NB4 (cell line): ENCODE data around the gene CD2AP.

ENCODE experiments used
- POLR2A ChIP-seq: IDR thresholded peaks from 2 replicates; pipeline ENCODE4 v1.6.1; 2011; ENCODE audit warnings: mild to moderate bottlenecking; ENCODE audit not compliant: insufficient read length; ENCODE audit errors: extremely low read depth
- TF ChIP-seq, protein P1 (sequence below): IDR thresholded peaks from one replicate; pipeline ENCODE4 v1.5.1; 2012; ENCODE audit warnings: low read depth, low read length

DNA sequence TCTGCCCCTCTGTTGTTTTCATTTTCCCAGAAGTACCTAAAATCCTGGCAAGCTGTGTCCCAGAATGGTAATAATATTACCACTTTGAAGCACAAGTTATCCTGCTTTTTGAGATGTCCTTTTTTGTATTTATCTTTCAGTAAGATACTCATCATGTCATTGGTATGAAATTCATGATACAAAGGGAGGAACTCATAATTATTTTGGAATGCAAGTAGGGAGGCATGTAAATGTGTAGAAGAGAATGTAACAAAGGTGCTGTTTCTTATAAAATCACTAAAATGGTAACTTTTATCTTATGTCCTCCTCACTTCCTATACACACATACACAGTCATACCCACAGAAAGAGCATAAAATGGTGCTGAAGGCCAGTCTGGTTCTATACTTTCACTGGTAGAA lies 109.9 kb downstream of the CD2AP start:
- TF ChIP-seq POLR2A: no peak
- TF ChIP-seq, protein P1, sequence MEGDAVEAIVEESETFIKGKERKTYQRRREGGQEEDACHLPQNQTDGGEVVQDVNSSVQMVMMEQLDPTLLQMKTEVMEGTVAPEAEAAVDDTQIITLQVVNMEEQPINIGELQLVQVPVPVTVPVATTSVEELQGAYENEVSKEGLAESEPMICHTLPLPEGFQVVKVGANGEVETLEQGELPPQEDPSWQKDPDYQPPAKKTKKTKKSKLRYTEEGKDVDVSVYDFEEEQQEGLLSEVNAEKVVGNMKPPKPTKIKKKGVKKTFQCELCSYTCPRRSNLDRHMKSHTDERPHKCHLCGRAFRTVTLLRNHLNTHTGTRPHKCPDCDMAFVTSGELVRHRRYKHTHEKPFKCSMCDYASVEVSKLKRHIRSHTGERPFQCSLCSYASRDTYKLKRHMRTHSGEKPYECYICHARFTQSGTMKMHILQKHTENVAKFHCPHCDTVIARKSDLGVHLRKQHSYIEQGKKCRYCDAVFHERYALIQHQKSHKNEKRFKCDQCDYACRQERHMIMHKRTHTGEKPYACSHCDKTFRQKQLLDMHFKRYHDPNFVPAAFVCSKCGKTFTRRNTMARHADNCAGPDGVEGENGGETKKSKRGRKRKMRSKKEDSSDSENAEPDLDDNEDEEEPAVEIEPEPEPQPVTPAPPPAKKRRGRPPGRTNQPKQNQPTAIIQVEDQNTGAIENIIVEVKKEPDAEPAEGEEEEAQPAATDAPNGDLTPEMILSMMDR: no peak
